HEK293 (cell line): Measurements from ENCODE around the gene HOXB7.

Experiments
- CTCF ChIA-PET: fragments of 350-600 bp; formaldehyde crosslinking; extraction: SDS; loops from one replicate; lab custom pipeline; 2021; ENCODE audit warnings: antibody characterized with exemption; lab: Yijun Ruan, JAX
- POLR2A ChIA-PET: fragments of 300-600 bp; formaldehyde crosslinking; extraction: SDS; loops from one replicate; lab custom pipeline; 2020; ENCODE audit warnings: antibody characterized with exemption, inconsistent platforms; lab: Yijun Ruan, JAX
- H3K27ac ChIP-seq: fragments of 200-500 bp; sonication (Bioruptor generic); 2 replicates; pipeline ENCODE4 v1.5.1; 2014; ENCODE audit warnings: low read depth, low read length, control low read depth, inconsistent platforms; ENCODE audit errors: extremely low read depth
- H3K36me3 ChIP-seq, 2 experiments: fragments of 200-500 bp in 1 of 2; sonication (Bioruptor generic) in 1 of 2; 1 replicate in 1 of 2; 2 replicates in 1 of 2; pipeline ENCODE4 v1.5.1; 2014 to 2017; ENCODE audit warnings: inconsistent platforms in 2 of 2, low read length in 2 of 2; ENCODE audit not compliant: control insufficient read depth in 2 of 2, insufficient read depth in 1 of 2
- H3K4me1 ChIP-seq: fragments of 200-500 bp; sonication (Bioruptor generic); 2 replicates; pipeline ENCODE4 v1.5.1; 2014; ENCODE audit warnings: mild to moderate bottlenecking, low read length, inconsistent platforms; ENCODE audit not compliant: control insufficient read depth, insufficient read depth
- H3K4me3 ChIP-seq: 2 replicates; pipeline ENCODE4 v1.5.1; 2011; ENCODE audit warnings: low read depth, mild to moderate bottlenecking, control low read depth, low read length, moderate library complexity
- H3K9me3 ChIP-seq: fragments of 200-500 bp; sonication (Bioruptor generic); 2 replicates; pipeline ENCODE4 v1.5.1; 2014; ENCODE audit warnings: low read depth, low read length, inconsistent platforms; ENCODE audit not compliant: control insufficient read depth, insufficient read depth
- PRDM1 ChIP-seq: fragments of 450-650 bp; formaldehyde crosslinking; IDR thresholded peaks from 2 replicates; pipeline ENCODE4; 2016; ENCODE audit warnings: missing biosample characterization, missing genetic modification characterization
- SP3 ChIP-seq: fragments of 450-650 bp; formaldehyde crosslinking; IDR thresholded peaks from 2 replicates; pipeline ENCODE4 v1.5.1; 2016; ENCODE audit warnings: missing biosample characterization, missing genetic modification characterization
- YY1 ChIP-seq: fragments of 450-650 bp; formaldehyde crosslinking; IDR thresholded peaks from 2 replicates; pipeline ENCODE4 v1.5.1; 2018; ENCODE audit warnings: missing biosample characterization, missing genetic modification characterization
- ZIC2 ChIP-seq: fragments of 450-650 bp; formaldehyde crosslinking; IDR thresholded peaks from 2 replicates; pipeline ENCODE4 v1.5.1; 2016; ENCODE audit warnings: missing biosample characterization, missing genetic modification characterization
- ZNF221 ChIP-seq: fragments of 450-650 bp; formaldehyde crosslinking; IDR thresholded peaks from 2 replicates; pipeline ENCODE4 v1.5.1; 2017; ENCODE audit warnings: missing biosample characterization, missing genetic modification characterization, borderline replicate concordance
- ZNF280C ChIP-seq: fragments of 450-650 bp; formaldehyde crosslinking; IDR thresholded peaks from 2 replicates; pipeline ENCODE4 v1.5.1; 2016; ENCODE audit warnings: missing biosample characterization, missing genetic modification characterization
- ZNF449 ChIP-seq: fragments of 450-650 bp; formaldehyde crosslinking; IDR thresholded peaks from 2 replicates; pipeline ENCODE4 v1.5.1; 2017; ENCODE audit warnings: missing biosample characterization, mild to moderate bottlenecking, missing genetic modification characterization, moderate library complexity
- ZNF600 ChIP-seq: fragments of 450-650 bp; formaldehyde crosslinking; IDR thresholded peaks from 2 replicates; pipeline ENCODE4 v1.5.1; 2016; ENCODE audit warnings: missing biosample characterization, missing genetic modification characterization
- ZNF768 ChIP-seq: fragments of 450-650 bp; formaldehyde crosslinking; IDR thresholded peaks from 2 replicates; pipeline ENCODE4 v1.5.1; 2018; ENCODE audit warnings: missing biosample characterization, mild to moderate bottlenecking, missing genetic modification characterization
- TF ChIP-seq, protein P1 (sequence below): fragments of 450-650 bp; formaldehyde crosslinking; conservative IDR thresholded peaks from 2 replicates; pipeline ENCODE4 v1.5.1; 2016; ENCODE audit warnings: low read depth, missing biosample characterization, missing genetic modification characterization
- TF ChIP-seq, protein P2 (sequence below): fragments of 450-650 bp; formaldehyde crosslinking; IDR thresholded peaks from 2 replicates; pipeline ENCODE4 v1.5.1; 2016; ENCODE audit warnings: missing biosample characterization, missing genetic modification characterization
- TF ChIP-seq, protein P3 (sequence below): fragments of 450-650 bp; formaldehyde crosslinking; IDR thresholded peaks from 2 replicates; pipeline ENCODE4 v1.5.1; 2016; ENCODE audit warnings: missing biosample characterization, missing genetic modification characterization

The HOXB7 gene

DNA sequence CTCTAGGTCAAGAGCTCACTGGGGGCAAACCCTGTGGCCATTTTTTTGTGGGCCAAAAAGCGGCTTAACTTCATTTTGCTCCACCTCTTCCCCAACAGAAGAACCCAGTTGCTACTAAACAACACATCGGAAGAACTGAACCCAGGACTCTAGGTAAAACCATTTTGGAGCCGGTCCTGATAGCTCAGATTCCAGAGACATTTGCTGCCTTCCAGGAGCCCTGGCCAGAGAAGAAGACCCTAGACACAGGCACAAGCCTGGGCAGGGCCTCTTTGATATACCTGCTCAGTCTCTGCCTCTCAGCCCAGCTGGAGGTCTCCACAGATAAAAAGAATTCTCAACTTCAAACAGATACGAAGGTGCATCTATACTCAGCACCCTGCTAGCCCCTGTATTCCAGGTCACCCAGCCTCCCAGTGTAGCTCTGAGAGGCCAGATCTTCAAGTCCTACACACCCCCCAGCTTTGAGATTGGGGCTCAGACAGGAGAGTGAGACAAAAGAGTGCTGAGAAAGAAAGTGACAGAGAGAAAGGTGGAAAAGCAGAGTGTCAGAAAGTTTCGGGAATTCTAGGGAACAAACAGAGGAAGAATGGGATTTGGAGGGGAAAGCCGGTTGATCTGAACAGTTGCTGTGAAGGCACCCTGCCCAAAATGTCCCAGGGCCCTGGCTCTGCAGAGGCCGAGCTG lies 21.9 kb upstream of the HOXB7 start:
- H3K4me3 ChIP-seq = no peak overlapping the region
- H3K36me3 ChIP-seq = peaks cover 8 to 56% of the 10 kb centered on the region in 2 experiments; a peak in 2 of 3 replicates
- H3K27ac ChIP-seq = no peak overlapping the region
- no peaks in the 10 kb centered on the region for H3K9me3 ChIP-seq
- TF ChIP-seq ZNF221 (tag by site-specific recombination) = no peak
- TF ChIP-seq, protein P1, sequence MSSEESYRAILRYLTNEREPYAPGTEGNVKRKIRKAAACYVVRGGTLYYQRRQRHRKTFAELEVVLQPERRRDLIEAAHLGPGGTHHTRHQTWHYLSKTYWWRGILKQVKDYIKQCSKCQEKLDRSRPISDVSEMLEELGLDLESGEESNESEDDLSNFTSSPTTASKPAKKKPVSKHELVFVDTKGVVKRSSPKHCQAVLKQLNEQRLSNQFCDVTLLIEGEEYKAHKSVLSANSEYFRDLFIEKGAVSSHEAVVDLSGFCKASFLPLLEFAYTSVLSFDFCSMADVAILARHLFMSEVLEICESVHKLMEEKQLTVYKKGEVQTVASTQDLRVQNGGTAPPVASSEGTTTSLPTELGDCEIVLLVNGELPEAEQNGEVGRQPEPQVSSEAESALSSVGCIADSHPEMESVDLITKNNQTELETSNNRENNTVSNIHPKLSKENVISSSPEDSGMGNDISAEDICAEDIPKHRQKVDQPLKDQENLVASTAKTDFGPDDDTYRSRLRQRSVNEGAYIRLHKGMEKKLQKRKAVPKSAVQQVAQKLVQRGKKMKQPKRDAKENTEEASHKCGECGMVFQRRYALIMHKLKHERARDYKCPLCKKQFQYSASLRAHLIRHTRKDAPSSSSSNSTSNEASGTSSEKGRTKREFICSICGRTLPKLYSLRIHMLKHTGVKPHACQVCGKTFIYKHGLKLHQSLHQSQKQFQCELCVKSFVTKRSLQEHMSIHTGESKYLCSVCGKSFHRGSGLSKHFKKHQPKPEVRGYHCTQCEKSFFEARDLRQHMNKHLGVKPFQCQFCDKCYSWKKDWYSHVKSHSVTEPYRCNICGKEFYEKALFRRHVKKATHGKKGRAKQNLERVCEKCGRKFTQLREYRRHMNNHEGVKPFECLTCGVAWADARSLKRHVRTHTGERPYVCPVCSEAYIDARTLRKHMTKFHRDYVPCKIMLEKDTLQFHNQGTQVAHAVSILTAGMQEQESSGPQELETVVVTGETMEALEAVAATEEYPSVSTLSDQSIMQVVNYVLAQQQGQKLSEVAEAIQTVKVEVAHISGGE (tag by site-specific recombination) = no peak
- no peak for TF ChIP-seq ZNF280C (tag by site-specific recombination)
- peak; percentile 89 for TF ChIP-seq PRDM1 (tag by site-specific recombination)
- TF ChIP-seq ZNF600 (tag by site-specific recombination) = 0 out of 2 replicates have a peak, but pooled peaks have one; percentile 9
- TF ChIP-seq, protein P2, sequence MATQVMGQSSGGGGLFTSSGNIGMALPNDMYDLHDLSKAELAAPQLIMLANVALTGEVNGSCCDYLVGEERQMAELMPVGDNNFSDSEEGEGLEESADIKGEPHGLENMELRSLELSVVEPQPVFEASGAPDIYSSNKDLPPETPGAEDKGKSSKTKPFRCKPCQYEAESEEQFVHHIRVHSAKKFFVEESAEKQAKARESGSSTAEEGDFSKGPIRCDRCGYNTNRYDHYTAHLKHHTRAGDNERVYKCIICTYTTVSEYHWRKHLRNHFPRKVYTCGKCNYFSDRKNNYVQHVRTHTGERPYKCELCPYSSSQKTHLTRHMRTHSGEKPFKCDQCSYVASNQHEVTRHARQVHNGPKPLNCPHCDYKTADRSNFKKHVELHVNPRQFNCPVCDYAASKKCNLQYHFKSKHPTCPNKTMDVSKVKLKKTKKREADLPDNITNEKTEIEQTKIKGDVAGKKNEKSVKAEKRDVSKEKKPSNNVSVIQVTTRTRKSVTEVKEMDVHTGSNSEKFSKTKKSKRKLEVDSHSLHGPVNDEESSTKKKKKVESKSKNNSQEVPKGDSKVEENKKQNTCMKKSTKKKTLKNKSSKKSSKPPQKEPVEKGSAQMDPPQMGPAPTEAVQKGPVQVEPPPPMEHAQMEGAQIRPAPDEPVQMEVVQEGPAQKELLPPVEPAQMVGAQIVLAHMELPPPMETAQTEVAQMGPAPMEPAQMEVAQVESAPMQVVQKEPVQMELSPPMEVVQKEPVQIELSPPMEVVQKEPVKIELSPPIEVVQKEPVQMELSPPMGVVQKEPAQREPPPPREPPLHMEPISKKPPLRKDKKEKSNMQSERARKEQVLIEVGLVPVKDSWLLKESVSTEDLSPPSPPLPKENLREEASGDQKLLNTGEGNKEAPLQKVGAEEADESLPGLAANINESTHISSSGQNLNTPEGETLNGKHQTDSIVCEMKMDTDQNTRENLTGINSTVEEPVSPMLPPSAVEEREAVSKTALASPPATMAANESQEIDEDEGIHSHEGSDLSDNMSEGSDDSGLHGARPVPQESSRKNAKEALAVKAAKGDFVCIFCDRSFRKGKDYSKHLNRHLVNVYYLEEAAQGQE (tag by site-specific recombination) = no peak
- TF ChIP-seq, all 188 proteins: peak for 2
- CTCF ChIA-PET = interaction anchor here (0.7 to 1.9 kb wide), 5 partner anchors 20 to 324 kb away, joined by 3 to 5 read pairs (median 3); no protein-coding TSS in a partner anchor
- H3K4me1 ChIP-seq = no peaks in the 10 kb centered on the region
- POLR2A ChIA-PET = no interaction called here

GRCh38 chr17:48631693-48632578 lies 21.1 kb upstream of the HOXB7 start:
- H3K4me1 ChIP-seq = peaks cover 4% of the 10 kb centered on the region; the same call in 1 of the 2 replicates
- no peaks in the 10 kb centered on the region for H3K9me3 ChIP-seq
- no peak overlapping the region for H3K27ac ChIP-seq
- CTCF ChIA-PET = interaction anchor here (0.8 to 1.9 kb wide), 3 partner anchors 92 to 324 kb away, joined by 3 to 5 read pairs (median 3); no protein-coding TSS in a partner anchor
- POLR2A ChIA-PET = interaction anchor here (0.6 kb wide), 1 partner anchor 30 kb away, joined by 3 read pairs; no protein-coding TSS in a partner anchor
- peaks cover 8 to 52% of the 10 kb centered on the region in 2 experiments; a peak in 2 of 3 replicates for H3K36me3 ChIP-seq
- TF ChIP-seq YY1 (tag by site-specific recombination) (no peak), ZIC2 (tag by site-specific recombination) (0 out of 2 replicates have a peak, but pooled peaks have one; percentile 43), SP3 (tag by site-specific recombination) (no peak), ZNF449 (tag by site-specific recombination) (peak; percentile 83), ZNF768 (tag by site-specific recombination) (no peak)
- TF ChIP-seq, protein P3, sequence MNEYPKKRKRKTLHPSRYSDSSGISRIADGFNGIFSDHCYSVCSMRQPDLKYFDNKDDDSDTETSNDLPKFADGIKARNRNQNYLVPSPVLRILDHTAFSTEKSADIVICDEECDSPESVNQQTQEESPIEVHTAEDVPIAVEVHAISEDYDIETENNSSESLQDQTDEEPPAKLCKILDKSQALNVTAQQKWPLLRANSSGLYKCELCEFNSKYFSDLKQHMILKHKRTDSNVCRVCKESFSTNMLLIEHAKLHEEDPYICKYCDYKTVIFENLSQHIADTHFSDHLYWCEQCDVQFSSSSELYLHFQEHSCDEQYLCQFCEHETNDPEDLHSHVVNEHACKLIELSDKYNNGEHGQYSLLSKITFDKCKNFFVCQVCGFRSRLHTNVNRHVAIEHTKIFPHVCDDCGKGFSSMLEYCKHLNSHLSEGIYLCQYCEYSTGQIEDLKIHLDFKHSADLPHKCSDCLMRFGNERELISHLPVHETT (tag by site-specific recombination) = no peak
- TF ChIP-seq, all 188 proteins: peak for 2
- no peak overlapping the region for H3K4me3 ChIP-seq
